GM12874 (cell line): Measurements from ENCODE around the gene SOX13.

Source experiments
- TF ChIP-seq, protein P1 (sequence below): IDR thresholded peaks from 2 replicates; pipeline ENCODE4 v1.5.1; 2011; ENCODE audit warnings: low read depth, mild to moderate bottlenecking, control low read depth, low read length, moderate library complexity; ENCODE audit not compliant: insufficient read depth

Gene SOX13

DNA sequence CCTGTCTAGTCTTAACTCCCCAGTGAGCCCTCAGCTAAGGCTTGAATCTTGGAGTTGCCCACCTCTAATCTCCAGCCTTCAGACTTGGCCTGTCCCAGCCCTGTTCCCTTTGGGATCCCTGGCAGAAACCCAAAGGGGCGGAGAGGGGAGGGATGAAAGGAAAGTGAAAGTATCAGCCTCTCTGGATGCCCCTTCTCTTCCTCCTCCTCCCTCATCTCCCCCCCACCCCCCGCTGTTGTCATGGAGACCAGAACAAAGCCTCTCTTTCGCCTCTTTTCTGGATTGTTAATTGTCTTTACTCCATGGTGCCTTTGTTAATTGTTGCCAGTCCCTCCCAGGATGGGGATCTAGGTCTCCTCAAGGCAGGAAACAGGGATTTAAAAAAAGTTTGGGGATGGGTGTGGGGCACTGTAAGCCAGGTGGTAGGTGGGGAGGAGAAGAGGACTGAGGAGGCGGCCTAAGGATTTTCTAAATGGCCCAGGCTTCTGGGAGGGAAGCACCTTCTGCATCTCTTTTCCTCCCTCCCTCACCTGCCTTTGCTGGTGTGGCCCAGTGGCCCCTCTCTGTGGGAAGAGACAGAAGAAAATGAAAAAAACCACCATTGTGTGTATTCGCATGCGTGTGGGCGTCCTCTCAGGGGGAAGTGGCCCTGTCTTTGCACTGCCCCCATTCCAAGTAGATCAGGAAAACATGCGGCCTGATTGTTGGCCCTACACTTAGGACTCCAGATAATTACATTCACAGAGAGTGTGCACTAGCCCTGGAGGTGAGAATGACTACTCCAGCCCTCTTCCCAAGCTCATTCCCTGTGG is 7.5 kb upstream of the SOX13 start:
- TF ChIP-seq, protein P1, sequence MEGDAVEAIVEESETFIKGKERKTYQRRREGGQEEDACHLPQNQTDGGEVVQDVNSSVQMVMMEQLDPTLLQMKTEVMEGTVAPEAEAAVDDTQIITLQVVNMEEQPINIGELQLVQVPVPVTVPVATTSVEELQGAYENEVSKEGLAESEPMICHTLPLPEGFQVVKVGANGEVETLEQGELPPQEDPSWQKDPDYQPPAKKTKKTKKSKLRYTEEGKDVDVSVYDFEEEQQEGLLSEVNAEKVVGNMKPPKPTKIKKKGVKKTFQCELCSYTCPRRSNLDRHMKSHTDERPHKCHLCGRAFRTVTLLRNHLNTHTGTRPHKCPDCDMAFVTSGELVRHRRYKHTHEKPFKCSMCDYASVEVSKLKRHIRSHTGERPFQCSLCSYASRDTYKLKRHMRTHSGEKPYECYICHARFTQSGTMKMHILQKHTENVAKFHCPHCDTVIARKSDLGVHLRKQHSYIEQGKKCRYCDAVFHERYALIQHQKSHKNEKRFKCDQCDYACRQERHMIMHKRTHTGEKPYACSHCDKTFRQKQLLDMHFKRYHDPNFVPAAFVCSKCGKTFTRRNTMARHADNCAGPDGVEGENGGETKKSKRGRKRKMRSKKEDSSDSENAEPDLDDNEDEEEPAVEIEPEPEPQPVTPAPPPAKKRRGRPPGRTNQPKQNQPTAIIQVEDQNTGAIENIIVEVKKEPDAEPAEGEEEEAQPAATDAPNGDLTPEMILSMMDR = no peak

DNA sequence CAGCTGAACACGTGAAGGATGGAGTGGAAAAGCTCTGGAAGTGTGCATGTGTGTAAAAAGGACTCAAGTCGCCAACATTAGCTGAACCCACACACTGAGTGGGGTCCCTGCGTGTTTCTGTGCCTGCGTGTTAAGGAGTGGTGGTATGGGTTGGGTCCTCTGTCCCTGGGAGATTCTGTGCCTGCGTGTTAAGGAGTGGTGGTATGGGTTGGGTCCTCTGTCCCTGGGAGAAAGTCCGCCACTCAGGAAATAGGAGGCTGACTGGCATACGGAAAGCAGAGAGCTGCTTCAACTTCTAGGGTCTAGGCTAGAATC is 7.0 kb upstream of the SOX13 start:
- TF ChIP-seq, protein P1 = no peak

DNA sequence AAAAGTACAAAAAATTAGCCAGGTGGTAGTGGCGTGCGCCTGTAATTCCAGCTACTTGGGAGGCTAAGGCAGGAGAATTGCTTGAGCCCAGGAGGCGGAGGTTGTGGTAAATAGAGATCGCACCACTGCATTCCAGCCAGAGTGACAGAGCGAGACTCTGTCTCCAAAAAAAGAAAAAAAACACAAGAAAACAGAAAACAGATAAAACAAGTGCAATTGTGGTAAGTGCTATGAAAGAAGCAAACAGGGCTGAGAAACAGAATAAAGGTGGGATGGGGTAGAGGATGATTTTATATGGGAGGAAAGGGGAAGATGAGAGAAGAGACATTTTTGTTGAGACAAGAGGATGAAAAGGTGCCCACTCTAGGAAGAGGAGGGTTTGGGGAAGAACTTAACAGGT is 5.0 kb upstream of the SOX13 start:
- TF ChIP-seq, protein P1 = no peak

DNA sequence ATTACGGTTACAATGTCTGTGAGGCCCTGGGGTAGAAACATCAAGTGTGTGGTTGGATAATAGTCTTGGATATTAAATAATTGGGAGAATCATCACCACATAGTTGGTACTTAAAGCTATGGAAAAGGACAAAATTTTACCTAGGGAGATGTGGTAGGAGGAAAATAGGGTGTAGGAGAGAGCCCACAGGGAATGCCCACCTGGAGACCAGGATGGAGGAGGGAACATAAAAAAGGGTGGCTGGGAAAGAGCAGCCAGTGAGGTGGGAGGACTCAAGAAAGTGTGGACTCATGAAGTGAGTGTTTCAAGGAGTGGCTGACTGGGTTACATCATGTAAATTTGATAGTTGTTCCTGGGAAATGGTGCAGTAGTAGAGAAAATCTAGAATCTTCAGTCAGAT is 3.0 kb upstream of the SOX13 start:
- TF ChIP-seq, protein P1 = no peak

DNA sequence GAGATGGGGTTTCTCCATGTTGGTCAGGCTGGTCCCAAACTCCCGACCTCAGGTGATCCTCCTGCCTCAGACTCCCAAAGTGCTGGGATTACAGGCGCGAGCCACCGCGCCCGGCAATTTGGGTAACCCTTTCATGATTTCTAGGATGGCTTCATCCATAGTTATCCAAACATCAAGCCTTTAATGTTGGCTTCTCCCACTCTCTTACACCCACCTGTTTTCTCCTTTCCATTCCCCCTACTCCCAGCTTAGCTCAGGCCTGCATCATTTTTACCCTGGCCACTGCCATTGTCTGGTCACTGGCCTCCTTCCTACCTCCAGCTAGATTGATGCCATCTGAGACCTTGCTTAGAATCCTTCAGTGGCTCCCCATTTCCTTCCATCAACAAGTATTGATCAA is 2.0 kb upstream of the SOX13 start:
- TF ChIP-seq, protein P1 = no peak

DNA sequence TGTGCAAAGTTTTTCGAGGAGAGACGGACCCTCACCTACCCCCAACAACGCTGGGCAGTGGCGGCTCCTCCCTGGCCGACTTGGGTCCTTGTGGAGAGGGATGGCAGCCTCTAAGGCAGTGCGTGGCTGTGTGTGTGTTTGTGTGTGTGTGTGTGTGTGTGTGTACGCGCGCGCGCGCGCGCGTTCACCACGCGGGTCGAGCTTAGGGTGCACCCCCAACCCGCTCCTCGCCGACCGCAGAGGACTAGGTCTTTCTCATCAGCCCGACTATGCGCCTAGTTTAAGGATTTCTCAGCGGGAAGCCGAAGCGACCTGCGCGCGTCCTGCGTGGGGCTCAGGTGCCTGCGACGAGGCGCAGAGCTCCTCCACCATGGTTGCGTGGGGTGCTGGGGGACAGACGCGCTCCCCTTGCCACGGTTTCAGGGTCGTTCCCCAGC is 940 bp downstream of the SOX13 start:
- TF ChIP-seq, protein P1 = no peak

DNA sequence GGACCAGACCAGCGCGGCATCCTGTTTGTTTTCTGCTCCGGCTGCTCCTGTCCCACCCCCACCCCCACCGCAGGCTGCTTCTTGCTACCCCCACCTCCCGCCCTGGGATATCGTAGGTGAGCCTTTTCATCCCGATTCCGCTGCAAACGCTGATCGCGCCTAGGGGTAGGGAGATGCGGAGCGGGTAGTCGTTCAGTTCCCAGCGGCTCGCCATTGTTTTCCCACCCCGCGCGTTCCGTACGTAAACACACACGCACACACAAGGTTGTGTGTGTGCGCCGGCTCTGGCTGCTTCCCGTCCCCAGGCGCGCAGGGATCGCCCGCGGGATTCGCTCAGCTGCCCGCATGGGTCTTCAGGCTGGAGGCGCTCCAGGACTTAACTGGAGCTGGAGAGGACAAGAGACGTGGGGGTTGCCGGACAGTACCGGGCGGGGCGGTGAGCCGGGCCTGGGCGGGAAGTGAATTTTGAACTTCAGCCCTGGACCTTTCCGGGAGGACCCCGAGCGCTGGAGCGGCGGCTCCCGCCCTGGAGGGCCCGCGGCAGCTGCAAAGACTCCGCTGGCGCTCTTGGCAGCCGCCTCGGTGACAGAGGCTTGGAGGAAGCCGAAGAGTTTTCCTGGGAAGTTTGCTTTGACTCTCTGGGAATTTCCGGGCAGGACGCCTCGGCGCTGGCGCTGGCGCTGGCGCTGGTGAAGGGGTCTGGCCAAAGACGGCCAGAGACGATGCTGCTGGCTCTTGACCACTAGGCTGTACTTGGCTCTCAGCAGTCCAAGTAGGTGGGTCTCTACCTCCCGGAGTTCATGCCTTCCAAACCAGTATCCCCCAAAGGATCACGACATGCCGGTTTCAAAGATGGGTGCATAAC is 1.6 kb downstream of the SOX13 start:
- TF ChIP-seq, protein P1 = no peak
